HEK293T (cell line): ENCODE measurements around the gene CFAP58.

Experiments
- CTBP1 ChIP-seq: fragments of 450-650 bp; IDR thresholded peaks from 2 replicates; pipeline ENCODE4 v1.6.1; 2016; ENCODE audit warnings: borderline replicate concordance
- FOXM1 ChIP-seq: fragments of 450-650 bp; IDR thresholded peaks from 2 replicates; pipeline ENCODE4 v1.6.1; 2017; ENCODE audit warnings: mild to moderate bottlenecking, borderline replicate concordance
- HDGF ChIP-seq: fragments of 450-650 bp; IDR thresholded peaks from 2 replicates; pipeline ENCODE4 v1.6.1; 2017; ENCODE audit warnings: antibody characterized with exemption, borderline replicate concordance
- NFRKB ChIP-seq: fragments of 450-650 bp; IDR thresholded peaks from 2 replicates; pipeline ENCODE4 v1.6.1; 2016; ENCODE audit warnings: mild to moderate bottlenecking, moderate library complexity
- SP1 ChIP-seq: fragments of 450-650 bp; IDR thresholded peaks from 2 replicates; pipeline ENCODE4 v1.6.1; 2017
- TARDBP ChIP-seq: fragments of 450-650 bp; IDR thresholded peaks from 2 replicates; pipeline ENCODE4 v1.6.1; 2016
- ZNF384 ChIP-seq: fragments of 450-650 bp; IDR thresholded peaks from 2 replicates; pipeline ENCODE4 v1.6.1; 2016

DNA sequence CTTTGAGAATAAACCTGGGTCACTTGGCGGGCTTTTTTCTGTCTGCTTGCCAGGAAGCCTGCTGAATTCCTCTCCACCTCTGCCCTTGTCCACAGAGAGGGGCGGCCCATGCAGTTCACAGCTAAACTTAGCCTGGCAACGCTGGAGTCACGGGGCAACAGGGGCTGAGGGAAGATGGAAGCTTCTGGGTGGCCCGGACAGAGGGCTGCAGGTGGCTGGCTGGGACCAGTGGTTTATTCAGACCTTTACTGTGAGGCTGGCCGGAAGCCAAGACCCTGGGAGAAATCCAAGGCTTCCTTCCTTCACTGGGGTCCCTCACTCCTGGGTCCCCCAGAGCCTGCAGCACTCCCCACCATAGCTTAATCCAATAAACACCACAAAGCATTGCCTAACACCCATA is 32.4 kb upstream of the CFAP58 start:
- TF ChIP-seq HDGF (no peak), SP1 (no peak), FOXM1 (no peak), ZNF384 (no peak), NFRKB (no peak), CTBP1 (no peak), TARDBP (no peak)
